HG03097 (cell line): Measurements from ENCODE around the gene TRIM16.
"Not testable (repeated sequence)": the region's sequence is repeated elsewhere in the genome, so short reads cannot be mapped to it uniquely, and the experiment has no call there.

Experiments used
- ATAC-seq: cut with Tn5 transposase; IDR thresholded peaks from one replicate; pipeline ENCODE4 v1.9.1; 2021; ENCODE audit not compliant: unreplicated experiment, low FRiP score

Gene TRIM16

DNA sequence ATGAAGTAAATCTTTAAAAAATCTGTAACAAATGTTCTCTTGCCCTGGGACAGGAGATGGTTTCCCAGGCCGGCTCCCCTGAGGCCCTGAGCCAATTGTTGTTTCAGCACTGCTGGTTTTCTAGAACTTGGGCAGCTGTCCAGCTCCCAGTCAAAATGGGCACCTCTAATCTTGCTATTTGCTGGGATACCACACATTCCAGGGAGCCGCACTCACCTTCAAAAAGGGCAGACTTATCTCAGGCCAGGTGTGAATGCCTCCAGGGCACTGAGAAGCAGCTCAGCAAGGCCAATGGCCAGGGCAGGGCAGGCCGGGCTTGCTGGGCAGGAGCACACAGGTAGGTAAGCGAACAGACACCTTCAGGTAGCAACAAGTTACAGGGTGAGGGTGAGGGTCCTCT lies 24.4 kb downstream of the TRIM16 start:
- no peak for ATAC-seq

DNA sequence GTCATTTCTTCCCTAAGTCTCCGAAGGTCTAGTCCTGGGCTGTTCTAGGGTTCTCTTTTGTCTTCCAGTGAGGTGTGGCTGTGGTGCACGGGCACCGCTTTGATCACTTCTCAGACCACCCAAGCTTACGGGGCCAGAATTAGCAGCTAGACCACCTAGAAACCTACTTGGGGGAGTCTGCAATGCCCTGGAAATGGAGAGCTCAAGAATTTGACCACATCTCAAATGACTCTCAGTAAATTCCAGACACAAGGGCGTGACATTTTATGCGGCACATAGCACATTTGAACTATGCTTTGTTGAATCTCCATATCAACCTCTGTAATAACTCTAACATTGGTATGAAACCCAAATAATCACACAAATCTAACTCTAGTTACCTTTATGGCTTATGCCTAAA lies 24.9 kb downstream of the TRIM16 start:
- no peak for ATAC-seq

DNA sequence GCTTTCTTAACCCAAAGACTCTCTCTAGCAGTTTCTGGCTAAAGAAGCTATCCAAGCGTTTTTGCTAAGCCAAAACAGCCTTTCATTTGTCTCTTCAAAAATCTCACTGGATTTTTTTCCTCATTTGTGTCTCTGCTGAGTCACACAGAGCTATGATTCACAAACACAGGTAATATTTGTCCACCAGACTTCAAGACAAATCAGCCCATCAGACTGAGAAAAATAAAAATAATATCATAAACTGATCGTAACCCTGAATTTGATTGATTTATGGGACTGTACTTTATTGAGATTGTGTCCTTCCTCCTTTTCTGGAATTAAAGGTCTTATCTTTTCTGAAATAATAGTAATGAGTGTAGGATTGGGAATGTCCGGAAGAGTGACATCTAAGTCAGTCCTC lies 25.8 kb downstream of the TRIM16 start:
- ATAC-seq = no peak

DNA sequence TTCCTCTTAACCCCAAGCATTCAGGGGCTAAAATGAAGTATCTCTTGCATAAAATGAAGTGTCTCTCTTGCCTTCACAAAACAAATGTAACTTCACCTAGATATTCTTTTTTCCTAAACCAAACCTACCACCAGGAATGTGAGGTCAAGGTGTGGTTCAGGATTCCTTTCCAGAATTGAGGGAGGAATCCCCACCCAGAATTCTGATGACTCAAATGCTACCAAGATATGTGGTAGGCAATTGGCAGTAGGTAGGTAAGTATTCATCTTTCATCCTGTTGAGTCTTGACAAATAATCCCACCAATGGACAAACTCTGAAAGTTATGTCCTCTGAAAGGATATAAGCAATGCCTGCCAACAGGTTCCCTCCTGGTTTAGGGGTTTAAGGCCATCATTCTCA lies 26.2 kb downstream of the TRIM16 start:
- no peak for ATAC-seq

DNA sequence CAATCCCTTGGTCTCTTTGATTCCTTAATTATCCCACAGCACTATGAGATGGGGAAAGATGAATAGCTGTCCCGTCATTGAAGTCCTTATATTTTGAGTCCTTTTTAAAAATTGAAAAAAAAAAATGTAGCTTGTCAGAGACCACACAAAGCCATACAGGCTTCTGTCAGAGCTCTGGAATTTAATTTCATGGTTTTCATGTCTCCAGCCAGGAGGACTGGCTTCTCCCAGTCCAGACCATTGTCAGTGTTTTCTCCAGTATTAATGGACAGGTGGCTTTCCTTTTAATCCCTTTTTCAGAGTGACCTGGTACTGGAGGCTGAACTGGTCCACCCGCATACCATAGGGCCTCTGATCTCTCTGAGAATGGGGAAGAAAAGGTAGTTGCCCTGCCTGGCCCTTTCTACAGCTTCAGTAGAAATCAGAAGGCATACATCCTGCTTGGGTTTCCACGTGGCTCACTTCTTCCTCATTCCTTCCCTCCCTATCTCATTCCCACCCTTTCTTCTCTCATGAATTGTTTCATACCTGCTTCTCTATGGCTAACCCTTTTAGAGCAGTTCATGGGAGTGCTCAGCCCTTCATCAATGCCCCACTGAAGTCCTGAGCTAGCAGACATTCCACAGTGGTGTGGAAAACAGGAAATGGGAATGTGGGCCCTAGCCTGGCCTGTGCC lies 29.1 kb downstream of the TRIM16 start:
- ATAC-seq = no peak

DNA sequence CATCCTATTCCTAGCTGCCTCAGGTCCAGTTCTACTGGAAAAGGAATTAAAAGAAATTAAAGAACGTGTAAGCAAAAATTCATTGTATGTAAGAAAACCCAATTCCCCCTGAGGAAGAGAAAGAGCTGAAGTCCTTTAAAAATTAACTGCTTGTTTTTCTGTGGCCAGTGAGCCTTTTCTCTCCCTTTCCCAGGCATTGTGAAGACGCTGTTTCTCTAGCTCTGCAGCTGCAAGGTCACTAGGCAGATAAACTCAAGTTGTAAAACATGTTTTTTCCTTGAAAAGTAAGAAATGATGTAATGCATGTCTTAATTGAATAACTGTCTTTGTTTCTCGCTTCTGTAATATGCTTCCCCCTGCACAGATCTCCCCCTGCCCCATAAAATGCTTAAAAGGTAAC lies 29.7 kb downstream of the TRIM16 start:
- not testable (repeated sequence) for ATAC-seq

DNA sequence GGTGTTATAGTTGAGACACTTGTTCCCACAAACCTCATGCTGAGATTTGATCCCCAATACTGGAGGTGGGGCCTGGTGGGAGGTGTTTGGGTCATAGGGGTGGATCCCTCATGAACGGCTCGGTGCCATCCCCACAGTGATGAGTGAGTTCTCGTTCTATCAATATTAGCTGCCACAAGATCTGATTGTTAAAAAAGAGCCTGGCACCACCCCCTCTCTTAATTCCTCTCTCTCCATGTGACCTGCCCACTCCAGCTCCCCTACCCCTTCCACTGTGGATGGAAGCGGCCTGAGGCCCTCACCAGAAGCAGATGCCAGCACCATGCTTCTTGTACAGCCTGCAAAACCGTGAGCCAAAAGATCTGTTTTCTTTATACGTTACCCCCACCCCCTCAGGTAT lies 31.2 kb downstream of the TRIM16 start:
- no peak for ATAC-seq

DNA sequence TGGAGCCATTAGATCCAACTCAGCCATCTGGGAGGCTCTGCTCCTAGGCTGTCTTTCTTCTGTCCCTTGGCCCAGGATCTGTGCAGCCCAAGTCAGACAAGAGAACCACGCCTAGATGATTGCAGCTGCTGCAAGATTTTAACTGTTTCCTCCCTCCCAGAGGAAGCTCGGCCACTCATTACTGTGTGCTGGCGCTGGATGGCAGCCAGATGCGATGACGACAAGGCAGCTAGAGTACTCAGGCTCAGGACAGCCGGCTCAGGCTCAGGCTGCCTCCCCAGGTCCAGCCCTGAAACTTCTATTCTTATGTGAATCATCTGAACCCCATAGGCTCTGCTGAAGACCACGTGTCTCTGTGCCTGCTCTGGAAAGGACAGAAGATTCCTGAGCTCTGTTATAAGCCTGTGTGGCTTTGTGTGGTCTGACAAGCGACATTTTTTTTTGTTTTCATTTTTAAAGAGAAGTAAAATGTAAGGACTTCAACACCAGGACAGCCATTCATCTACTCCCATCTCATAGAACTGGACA lies 32.5 kb downstream of the TRIM16 start:
- peak; percentile 74 for ATAC-seq

DNA sequence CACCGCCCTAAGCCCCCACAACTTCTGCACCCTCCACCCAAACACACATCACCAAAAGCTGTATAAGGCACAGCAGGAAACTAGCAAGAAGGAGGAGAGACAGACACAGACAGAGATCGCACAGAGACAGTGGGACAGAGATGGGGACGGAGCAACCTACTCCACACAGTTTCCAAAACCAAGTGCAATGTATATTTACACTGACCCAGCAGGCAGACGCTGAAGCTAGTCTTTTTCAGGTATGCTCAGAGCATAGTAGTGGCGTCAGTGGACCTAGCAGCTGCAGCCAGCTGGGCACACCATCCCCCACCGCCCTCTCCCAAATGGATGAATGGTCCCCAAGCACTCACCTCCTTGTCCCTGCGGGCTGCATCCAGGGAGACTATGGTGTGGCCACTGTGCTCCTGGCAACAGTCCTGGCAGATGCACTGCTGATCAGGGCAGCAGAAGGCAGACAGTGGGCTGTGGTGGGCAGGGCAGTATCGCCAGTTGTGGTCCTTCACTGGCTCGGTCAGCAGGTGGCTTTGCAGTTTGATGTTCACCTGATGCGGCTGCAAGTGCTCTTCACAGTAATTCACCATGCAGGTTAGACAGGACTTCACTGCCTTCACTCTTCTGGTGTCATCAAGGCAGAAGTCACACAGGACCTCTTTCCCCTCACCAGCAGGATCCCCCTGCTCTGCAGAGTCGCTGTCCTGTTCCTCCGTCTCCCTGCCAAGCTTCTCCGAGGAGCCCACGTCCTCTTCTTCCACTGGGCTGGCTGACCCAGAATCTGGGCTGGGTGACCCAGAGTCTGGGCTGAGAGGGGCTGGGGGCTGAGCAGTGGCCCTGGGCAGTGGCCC lies 33.1 kb downstream of the TRIM16 start:
- no peak for ATAC-seq

DNA sequence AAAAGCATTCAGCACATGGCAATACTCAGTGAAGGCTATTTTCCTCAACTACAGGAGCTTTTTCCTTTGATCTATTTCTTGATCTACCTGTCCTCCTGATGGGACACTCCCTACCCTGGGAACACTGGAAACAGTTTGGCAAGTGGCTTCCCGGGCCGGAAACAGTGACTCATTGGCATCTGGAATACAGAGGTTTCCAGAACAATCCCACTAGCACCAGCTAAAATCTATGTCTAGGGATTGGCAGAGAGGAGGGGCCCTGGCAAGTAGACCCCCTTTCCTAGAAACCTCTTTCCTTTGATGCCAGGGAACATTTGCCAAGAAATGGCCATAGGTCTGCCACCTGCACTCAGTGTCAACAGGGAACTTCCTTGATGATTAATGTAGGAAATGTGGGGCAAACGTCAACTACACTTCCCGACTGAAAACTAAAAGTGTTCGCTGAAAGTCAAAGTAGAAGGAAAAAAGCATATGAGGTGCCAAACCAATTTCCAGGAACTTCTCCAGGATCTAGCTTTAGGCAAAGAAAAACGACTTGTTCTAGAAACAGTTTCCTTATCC lies 34.2 kb downstream of the TRIM16 start:
- no peak for ATAC-seq

DNA sequence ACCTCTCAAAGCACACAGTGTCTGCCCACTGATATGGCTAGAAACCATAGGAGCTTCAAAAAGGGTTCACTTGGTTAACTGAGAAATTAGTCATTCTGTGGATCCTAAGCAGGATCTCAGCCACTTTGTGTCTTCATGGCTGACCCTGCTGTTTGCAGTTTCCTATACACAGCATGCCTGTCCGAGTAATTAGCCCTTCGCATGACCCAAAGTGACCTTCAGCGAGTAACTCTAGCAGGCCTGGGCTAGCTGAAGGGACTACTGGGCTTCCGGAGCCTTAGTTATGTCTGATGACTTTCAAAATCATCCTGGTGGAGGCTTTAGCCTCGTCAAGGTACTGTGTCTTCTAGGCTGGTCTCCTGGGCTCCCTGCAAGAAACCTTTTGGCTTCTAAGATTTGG lies 35.7 kb downstream of the TRIM16 start:
- ATAC-seq = no peak

DNA sequence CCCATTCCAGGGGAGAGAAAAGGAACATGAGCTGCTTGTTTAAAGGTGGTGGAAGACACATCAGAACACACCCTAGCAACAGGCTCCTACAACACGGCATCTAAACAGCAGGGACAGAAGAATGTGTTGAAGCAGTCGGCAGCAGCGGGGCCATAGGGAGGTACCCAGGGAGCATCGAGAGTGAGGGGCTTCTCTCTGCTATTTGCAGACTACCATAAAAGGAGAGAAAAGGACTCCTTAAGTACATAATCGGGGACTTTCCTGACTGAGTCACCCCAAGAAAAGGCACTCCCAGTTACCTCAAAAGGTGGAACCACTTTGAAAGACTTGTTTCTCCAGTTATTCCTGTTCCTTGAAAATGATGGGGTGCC lies 38.2 kb downstream of the TRIM16 start:
- ATAC-seq = not testable (repeated sequence)

DNA sequence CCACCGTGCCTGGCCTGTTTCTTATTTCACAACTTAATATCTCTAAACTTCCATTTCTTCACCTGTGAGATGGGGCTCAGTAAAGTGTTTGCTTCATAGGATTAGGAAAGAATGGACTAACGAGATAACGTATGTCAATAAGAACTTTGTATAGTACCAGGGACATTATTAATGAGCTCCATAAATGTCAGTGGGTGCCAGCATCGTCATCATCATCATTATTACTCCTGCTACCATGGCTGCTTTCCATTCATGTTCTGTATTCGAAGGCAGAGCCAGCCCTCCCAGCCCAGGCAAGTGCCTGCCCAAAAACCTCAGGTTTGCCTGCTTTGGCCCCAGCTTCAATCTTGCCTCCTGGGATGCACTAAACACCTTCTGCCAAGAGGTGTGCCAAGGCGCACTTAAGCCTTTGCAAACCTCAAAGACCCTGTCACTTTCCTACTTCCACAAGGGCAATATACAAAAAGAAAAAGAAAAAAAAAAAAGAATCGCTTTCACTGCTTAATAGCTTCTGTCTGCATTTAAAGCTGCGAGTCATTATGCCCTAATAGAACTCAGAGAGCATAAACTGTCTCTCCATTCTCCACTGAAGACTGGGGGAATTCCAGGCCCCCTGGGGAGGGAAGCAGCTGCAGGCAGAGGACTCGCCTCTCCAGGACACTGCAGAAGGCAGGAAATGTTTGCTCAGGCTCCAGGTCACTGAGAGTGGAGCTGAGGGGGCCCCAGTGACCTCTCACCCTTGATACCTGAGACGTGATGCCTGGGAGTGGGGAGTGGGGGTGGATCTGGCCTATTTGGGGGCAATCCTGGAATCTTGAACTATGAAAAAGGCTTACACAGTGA lies 38.8 kb downstream of the TRIM16 start:
- ATAC-seq = not testable (repeated sequence)

DNA sequence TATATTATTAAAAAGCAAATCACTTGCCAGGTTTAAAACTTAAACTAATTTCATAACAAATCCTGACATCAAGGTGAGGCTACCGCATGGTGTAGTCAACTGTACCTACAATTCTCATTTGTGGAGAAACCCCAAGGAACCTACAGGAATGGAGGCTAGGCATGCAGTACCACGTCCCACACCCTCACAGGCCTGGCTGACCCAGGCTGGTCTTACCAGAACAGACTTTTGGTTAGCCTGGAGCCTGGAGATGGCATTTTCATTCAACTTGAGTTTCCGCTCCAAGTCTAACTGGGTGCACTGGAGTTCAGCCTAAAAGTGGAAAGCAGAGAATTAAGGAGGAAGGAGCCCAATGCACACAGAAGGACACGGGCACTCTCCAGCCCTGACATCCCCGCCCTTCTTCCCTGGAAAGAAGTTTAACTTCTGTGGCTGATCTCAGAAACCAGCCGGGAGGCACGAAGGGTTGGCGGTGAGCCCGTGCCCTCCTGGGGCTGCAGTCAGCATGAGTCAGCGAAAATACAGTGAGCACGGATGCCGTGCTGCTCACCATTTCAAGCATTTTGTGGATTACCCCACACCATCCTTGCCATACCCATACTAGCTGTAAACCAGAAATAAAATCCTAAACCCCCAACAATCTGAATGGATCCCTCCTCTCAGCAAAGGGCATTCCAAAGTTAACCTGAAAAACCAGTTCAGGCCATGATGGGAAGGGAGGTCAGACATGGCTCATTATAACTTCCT lies 41.4 kb downstream of the TRIM16 start:
- not testable (repeated sequence) for ATAC-seq

DNA sequence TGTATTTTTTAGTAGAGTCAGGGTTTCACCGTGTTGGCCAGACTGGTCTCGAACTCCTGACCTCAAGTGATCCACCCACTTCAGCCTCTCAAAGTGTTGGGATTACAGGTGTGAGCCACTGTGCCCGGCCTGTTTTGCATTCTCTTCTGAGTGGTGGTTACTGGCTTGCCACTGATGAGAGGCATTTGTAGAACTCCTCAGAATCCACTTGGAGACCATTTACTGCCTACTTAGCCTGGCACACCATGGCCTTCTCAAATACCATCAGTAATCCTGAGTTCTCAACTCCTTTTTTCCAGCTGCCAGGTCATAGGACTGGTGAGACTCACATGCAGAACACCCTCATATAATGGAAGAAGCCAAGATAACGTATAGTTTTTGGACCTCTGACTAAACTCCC lies 42.1 kb downstream of the TRIM16 start:
- ATAC-seq = not testable (repeated sequence)

DNA sequence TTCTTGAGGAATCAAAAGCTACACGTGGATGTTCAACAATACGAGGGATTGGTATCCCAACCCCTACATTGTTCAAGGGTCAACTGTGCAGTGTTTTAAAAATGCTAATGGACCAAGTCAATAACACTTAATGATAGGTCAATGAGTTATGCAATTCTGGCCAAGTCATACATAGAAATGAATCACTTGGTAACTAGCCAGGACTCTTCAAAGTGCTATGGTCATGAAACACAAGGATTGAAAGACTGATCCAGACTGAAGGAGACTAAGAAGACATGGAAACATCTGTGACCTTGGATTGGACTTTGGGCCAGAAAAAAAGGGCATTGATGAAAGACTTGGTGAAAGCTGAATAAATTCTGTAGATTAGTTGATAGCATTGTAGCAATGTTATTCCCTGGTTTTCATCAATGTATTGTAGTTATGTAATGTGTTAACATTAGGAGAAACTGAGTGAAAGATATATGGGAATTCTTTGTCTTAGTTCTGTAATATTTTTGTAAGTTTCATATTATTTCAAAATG lies 53.1 kb downstream of the TRIM16 start:
- ATAC-seq = not testable (repeated sequence)

DNA sequence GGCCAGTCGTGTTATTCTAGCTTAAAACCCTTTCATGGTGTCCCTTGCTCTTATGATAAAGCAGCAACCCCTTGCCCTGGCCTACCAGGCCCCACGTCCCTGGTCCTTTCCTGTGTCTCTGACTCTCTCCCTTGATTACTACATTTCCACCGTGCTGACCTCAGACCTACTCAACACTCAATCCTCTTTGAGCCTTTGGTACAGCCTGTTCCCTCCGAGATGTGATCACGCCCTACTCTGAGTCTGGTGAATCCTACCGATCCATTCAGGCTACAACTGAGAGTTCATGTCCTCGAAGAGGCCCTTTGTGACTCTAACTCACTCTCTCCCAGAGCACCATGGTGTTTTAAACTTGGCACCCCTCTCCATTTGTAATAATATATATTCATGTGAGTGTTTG lies 54.1 kb downstream of the TRIM16 start:
- not testable (repeated sequence) for ATAC-seq

DNA sequence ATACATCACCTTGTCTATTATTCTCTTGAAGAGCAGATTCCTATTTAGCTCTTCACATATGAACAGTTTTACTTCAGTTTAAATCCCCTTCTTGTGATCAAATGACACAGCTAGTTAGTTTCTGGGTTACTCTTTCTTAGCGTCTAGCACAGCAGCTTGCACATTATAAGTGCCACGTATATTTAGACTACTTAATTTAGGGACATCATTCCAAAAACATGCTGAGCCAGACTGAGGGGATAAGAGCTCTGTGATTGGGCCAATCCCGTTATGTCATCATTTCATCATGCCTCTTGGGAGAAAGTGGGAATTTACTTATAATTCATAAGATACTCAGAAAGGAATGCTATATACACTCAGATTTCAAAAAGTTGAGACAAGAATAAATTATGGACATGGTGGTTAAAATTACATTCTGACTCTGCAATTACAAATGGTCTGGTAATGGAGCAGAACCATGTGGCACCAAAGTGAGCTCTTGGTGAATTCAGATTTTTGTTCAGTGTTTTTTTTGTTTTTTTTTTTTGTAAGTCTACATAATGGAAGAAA lies 60.4 kb downstream of the TRIM16 start:
- not testable (repeated sequence) for ATAC-seq

DNA sequence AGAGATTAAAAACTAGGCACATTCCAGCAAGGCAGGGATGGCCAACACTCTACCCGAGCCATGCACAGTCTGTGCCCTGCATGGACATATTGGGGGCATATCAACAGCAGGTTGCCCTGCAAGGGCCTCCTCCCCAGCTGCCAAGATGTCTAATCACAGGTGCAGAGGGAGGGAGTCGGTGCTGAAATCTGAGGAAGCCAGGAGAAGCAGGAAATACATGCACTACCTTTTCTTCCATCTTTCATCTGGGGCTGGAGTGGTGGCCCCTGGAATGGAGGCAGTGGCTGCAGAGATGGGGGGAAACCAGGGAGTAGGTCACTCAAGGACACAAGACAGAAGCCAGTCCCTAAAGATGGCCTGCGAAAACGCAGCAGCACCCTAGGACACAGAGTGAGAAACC lies 60.9 kb downstream of the TRIM16 start:
- not testable (repeated sequence) for ATAC-seq
